Activated naive CD4-positive, alpha-beta T cell treated with anti-CD3 and anti-CD28 coated beads, Interleukin-2, amount 50 U/mL, for 72 hours (primary cell): Measurements from ENCODE around the gene HBEGF. TPM values are rescaled to one million over a fixed set of nuclear protein-coding genes. Genes with fewer than 3 reads are reported as not detected.
"Not testable (repeated sequence)": the region's sequence is repeated elsewhere in the genome, so short reads cannot be mapped to it uniquely, and the experiment has no call there.

Experiments used
- ATAC-seq, 2 donors: fragments of 150-1000 bp; cut with Tn5 transposase; 2 replicates each; pipeline ENCODE4 v1.10.0; 2021; ENCODE audit warnings: mild to moderate bottlenecking in 2 of 2, moderate library complexity in 2 of 2
- DNase-seq, 2 donors: peaks; one replicate each; pipeline ENCODE4 v3.0.0; 2021 to 2022; ENCODE audit warnings: low spot score in 2 of 2
- H3K27ac Mint-ChIP-seq, 2 donors: one replicate each; pipeline ENCODE4 v1.8.0; 2022; ENCODE audit warnings: mild to moderate bottlenecking in 2 of 2, mixed read lengths in 2 of 2
- H3K36me3 Mint-ChIP-seq, 2 donors: one replicate each; pipeline ENCODE4 v1.8.0; 2022; ENCODE audit warnings: mixed read lengths in 2 of 2
- H3K9me3 Mint-ChIP-seq, 2 donors: one replicate each; pipeline ENCODE4 v1.8.0; 2022; ENCODE audit warnings: mixed read lengths in 2 of 2
- total RNA-seq, 2 donors: library from RNA; stranded (reverse); gene quantifications; one replicate each; pipeline ENCODE4 v1.2.3, GENCODE V29; 2022

HBEGF gene
- total RNA-seq, 2 donors from 2014 or later, result 6.9 to 10.5 TPM

- H3K27ac Mint-ChIP-seq, result no peak overlapping the region
- DNase-seq, result no peak
- ATAC-seq, result peak; percentile 33 to 57
- H3K9me3 Mint-ChIP-seq, result peaks cover 0 to 5% of the 10 kb centered on the region in 2 donors
- H3K36me3 Mint-ChIP-seq, result peaks cover 15 to 39% of the 10 kb centered on the region in 2 donors
Measured at GRCh38 chr5:140344683-140345423, 1.6 kb downstream of the HBEGF start.

- peaks cover 15 to 39% of the 10 kb centered on the region in 2 donors for H3K36me3 Mint-ChIP-seq
- not testable (repeated sequence) for H3K9me3 Mint-ChIP-seq, H3K27ac Mint-ChIP-seq, DNase-seq, ATAC-seq
Measured at GRCh38 chr5:140343849-140344248, 2.6 kb downstream of the HBEGF start.

GRCh38 chr5:140342896-140343295, 3.5 kb downstream of the HBEGF start:
- DNase-seq (no peak), ATAC-seq (no peak)
- Mint-ChIP-seq H3K9me3 (peaks cover 0 to 5% of the 10 kb centered on the region in 2 donors), H3K27ac (peak overlapping the region in 1 of 2 donors; percentile 89), H3K36me3 (peaks cover 15 to 39% of the 10 kb centered on the region in 2 donors)

GRCh38 chr5:140342287-140342686, 4.1 kb downstream of the HBEGF start:
- H3K27ac Mint-ChIP-seq, result peak overlapping the region; percentile 89 to 93
- peak in 1 of 2 donors; percentile 27 for DNase-seq

GRCh38 chr5:140341591-140341990, 4.8 kb downstream of the HBEGF start:
- no peak for ATAC-seq
- peaks cover 15 to 39% of the 10 kb centered on the region in 2 donors for H3K36me3 Mint-ChIP-seq
- no peak for DNase-seq
- peaks cover 0 to 5% of the 10 kb centered on the region in 2 donors for H3K9me3 Mint-ChIP-seq
- peak overlapping the region in 1 of 2 donors; percentile 89 for H3K27ac Mint-ChIP-seq

More at GRCh38 chr5:140342287-140342686, 4.1 kb downstream of the HBEGF start:
- H3K36me3 Mint-ChIP-seq, result peaks cover 15 to 39% of the 10 kb centered on the region in 2 donors
- peaks cover 0 to 5% of the 10 kb centered on the region in 2 donors for H3K9me3 Mint-ChIP-seq
- peak; percentile 22 to 32 for ATAC-seq

DNA sequence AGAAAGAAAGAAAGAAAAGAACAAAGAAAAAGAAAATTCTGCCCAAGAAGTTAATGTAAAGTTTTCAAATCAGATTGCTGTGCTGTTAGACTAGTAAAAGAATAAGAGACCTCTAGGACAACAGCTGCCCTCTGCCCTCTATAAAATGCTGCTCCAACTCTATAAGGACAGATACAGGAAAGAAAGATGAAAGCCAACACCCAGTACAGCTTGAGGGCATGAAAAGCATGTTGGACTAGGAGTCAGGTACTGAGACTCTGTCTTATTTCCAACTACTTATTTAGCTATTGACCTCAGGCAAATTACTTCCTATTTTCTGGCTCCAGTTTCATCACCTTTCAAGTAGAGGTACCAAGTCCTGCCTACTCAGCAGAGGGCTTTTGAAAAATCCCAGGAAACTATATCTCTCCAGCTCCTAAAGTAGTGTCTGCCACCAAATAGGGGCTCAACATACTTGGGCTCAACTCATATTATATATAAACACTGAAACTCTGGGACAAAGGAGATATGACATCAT, 5.7 kb downstream of the HBEGF start:
- DNase-seq, result no peak
- peaks cover 15 to 42% of the 10 kb centered on the region in 2 donors for H3K36me3 Mint-ChIP-seq
- peaks cover 0 to 5% of the 10 kb centered on the region in 2 donors for H3K9me3 Mint-ChIP-seq
- no peak for ATAC-seq
- peak overlapping the region in 1 of 2 donors; percentile 89 for H3K27ac Mint-ChIP-seq

DNA sequence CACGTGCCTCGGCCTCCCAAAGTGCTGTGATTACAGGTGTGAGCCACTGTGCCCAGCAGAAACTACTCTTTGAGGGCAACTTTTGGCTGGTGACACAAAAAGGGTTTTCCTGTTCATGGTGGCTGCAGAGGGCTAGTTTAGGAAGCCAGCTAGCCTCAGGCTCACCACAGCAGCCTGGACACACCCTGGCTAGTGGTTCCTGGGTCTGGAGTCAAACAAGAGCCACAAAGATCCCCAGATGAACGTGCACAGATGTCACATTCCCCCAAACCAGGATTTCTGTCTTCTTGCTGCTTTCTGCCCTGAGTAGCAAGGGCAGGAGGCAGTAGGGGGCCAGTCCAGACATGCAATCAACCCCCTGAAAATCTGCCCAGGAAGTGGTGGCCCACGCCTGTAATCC, 6.8 kb downstream of the HBEGF start:
- Mint-ChIP-seq H3K27ac (no peak overlapping the region), H3K9me3 (peaks cover 0 to 5% of the 10 kb centered on the region in 2 donors), H3K36me3 (peaks cover 15 to 37% of the 10 kb centered on the region in 2 donors)
- DNase-seq (no peak), ATAC-seq (peak in 1 of 2 donors; percentile 57)

DNA sequence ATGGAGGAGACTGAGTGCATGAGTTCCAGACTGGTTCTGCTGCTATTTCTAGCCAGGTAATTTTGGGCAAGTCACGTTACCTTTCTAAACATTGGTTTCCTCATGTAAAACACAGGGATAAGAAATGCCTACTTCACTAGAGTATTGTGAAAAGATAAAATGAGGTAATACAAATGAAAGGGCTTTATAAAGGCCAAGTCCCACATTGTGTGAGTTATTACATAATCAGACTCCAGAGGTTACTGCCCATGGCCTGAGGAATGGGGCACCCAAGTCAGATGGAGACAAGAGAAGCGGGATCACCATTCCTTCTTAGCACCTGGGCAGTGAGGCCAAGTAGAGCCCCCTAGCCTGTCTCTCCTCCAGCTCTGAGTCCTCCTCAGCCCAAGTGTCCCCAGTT, 7.5 kb downstream of the HBEGF start:
- DNase-seq, result no peak
- Mint-ChIP-seq H3K36me3 (peaks cover 15 to 33% of the 10 kb centered on the region in 2 donors), H3K9me3 (peaks cover 0 to 5% of the 10 kb centered on the region in 2 donors), H3K27ac (peak overlapping the region in 1 of 2 donors; percentile 41)
- ATAC-seq, result no peak

DNA sequence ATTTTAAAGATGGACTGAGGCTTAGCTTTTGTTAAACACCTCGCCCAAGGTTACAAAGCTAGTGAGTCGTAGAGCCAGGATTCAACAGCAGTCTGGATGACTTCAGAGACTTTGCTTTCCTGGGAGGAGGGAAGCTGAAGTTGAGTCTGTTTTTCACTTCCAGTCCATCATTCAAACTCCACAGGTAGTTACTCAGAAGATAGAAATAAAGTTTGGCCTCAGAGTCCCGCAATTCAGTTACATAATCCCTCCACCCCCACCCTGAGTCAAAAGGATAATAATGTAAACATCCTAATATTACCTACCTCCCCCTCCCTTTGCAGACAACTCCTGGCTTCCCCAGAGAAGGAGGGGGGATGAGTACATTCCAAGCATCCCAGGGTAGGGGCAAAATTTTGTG, 8.1 kb downstream of the HBEGF start:
- Mint-ChIP-seq H3K9me3 (peaks cover 0 to 5% of the 10 kb centered on the region in 2 donors), H3K36me3 (peaks cover 15 to 33% of the 10 kb centered on the region in 2 donors), H3K27ac (no peak overlapping the region)
- DNase-seq, result no peak
- no peak for ATAC-seq

- Mint-ChIP-seq H3K36me3 (peaks cover 15 to 29% of the 10 kb centered on the region in 2 donors), H3K27ac (peak overlapping the region in 1 of 2 donors; percentile 53), H3K9me3 (peaks cover 0 to 5% of the 10 kb centered on the region in 2 donors)
- ATAC-seq (no peak), DNase-seq (no peak)
Measured at GRCh38 chr5:140337880-140338279, 8.5 kb downstream of the HBEGF start.

DNA sequence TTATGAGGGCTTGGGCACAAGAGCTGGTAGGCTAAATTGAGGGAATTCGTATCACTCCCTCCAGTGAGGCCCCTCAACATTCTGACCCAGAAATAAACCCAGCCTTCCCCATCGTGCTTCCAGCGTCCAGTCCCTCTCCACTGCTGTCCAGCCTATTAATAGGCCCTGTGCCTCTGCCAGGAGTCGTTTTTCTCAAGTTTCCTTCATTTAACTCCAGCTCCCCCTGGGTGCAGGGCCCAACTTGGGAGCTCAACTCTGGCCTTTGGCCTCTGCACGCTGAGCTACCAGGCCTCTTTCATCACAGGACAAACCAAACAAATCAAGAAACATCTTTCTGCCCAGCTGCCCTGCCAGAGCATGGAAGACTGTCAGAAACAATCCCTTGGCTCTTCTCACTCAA, 10.0 kb downstream of the HBEGF start:
- DNase-seq (no peak), ATAC-seq (no peak)
- peak overlapping the region in 1 of 2 donors; percentile 1 for H3K27ac Mint-ChIP-seq
- peaks cover 1 to 17% of the 10 kb centered on the region in 2 donors for H3K36me3 Mint-ChIP-seq
- no peaks in the 10 kb centered on the region for H3K9me3 Mint-ChIP-seq

- Mint-ChIP-seq H3K36me3 (peaks cover 0 to 9% of the 10 kb centered on the region in 2 donors), H3K27ac (no peak overlapping the region), H3K9me3 (no peaks in the 10 kb centered on the region)
- DNase-seq, result no peak
- ATAC-seq, result no peak
Measured at GRCh38 chr5:140331638-140332037, 14.8 kb downstream of the HBEGF start.

DNA sequence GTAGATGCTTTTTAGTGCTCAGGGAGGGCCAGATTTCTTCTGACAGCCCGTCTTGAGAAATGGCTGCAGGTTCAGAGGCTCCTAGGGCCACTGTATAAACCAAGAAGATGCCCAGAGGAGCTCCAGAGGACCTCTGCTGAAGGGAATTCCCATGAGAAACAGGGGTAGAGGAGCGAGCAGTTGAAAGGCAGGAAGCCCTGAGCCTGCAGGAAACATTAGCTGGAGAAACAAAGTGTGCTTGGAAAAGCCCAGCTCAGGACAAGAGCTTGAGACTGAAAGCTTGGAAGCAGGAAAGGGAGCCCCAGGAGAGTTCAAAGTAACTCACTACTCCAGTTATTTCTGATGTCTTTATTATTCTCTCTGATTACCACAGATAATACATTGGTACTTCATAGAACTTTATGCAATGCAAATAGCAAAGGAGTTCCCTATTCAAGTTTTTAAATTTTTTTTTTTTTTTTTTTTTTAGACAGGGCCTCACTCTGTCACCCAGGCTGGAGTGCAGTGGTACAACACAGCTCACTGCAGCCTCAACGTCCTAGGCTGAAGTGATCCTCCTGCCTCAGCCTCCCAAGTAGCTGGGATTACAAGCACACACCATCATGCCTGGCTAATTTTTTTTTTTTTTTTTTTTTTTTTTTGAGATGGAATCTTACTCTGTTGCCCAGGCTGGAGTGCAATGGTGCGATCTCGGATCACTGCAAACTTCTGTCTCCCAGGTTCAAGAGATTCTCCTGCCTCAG, 16.5 kb downstream of the HBEGF start:
- no peak for DNase-seq
- Mint-ChIP-seq H3K27ac (no peak overlapping the region), H3K36me3 (peaks cover 0 to 5% of the 10 kb centered on the region in 2 donors), H3K9me3 (no peaks in the 10 kb centered on the region)
- ATAC-seq, result no peak

GRCh38 chr5:140328036-140328764, 18.2 kb downstream of the HBEGF start:
- no peaks in the 10 kb centered on the region for H3K36me3 Mint-ChIP-seq
- no peak overlapping the region for H3K27ac Mint-ChIP-seq
- ATAC-seq (no peak), DNase-seq (no peak)
- H3K9me3 Mint-ChIP-seq, result no peaks in the 10 kb centered on the region

DNA sequence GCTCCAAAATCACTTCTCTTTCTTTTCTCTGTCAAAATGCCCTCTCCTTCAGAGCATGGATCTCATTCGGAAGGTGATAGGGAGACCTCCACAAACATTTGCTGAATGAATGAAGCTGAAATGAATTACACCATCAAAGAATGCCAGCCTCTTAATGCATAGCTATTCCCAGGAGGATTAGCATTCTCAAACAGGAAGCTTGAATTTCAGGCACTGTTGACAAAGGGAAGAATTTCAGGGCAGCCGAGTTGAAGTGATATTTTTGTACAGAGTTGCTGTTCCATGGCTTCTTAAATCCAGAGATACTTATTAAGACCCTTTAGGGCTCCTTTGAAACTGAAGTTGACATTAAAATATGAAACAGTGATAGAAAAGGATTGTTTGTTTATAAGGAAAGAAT, 18.8 kb downstream of the HBEGF start:
- no peaks in the 10 kb centered on the region for H3K36me3 Mint-ChIP-seq
- no peak for DNase-seq

GRCh38 chr5:140325486-140325885, 20.9 kb downstream of the HBEGF start:
- peaks cover 0 to 9% of the 10 kb centered on the region in 2 donors for H3K9me3 Mint-ChIP-seq
- H3K27ac Mint-ChIP-seq, result no peak overlapping the region
- no peak for DNase-seq
- no peak for ATAC-seq
- no peaks in the 10 kb centered on the region for H3K36me3 Mint-ChIP-seq

More for the DNA sequence above, 18.8 kb downstream of the HBEGF start:
- H3K27ac Mint-ChIP-seq, result no peak overlapping the region
- H3K9me3 Mint-ChIP-seq, result no peaks in the 10 kb centered on the region
- no peak for ATAC-seq
